Measurements from ENCODE around the gene MYH9.
"Not testable (repeated sequence)": the region's sequence is repeated elsewhere in the genome, so short reads cannot be mapped to it uniquely, and the experiment has no call there.

MYH9 gene

GRCh38 chr22:36289948-36290371 is 97.8 kb downstream of the MYH9 start:
- DNase-seq = peak; percentile 30

GRCh38 chr22:36289406-36289870 is 98.3 kb downstream of the MYH9 start:
- no peak for DNase-seq

- DNase-seq = no peak
Observed at GRCh38 chr22:36288571-36289405, 99.0 kb downstream of the MYH9 start.

- no peak for DNase-seq
Observed at GRCh38 chr22:36287881-36288515, 99.8 kb downstream of the MYH9 start.

GRCh38 chr22:36286096-36286957 is 101.4 kb downstream of the MYH9 start:
- peak; percentile 87 for DNase-seq

GRCh38 chr22:36285545-36285944 is 102.2 kb downstream of the MYH9 start:
- no peak for DNase-seq

GRCh38 chr22:36285017-36285416 is 102.8 kb downstream of the MYH9 start:
- DNase-seq = no peak

GRCh38 chr22:36284171-36284571 is 103.6 kb downstream of the MYH9 start:
- DNase-seq = no peak

GRCh38 chr22:36282328-36282831 is 105.4 kb downstream of the MYH9 start:
- no peak for DNase-seq

- DNase-seq = no peak
Observed at GRCh38 chr22:36281781-36282327, 105.9 kb downstream of the MYH9 start.

- DNase-seq = peak; percentile 41
Observed at GRCh38 chr22:36280379-36280778, 107.4 kb downstream of the MYH9 start.

GRCh38 chr22:36279219-36279666 is 108.5 kb downstream of the MYH9 start:
- DNase-seq = peak; percentile 85

GRCh38 chr22:36277482-36278291 is 110.1 kb downstream of the MYH9 start:
- DNase-seq = peak; percentile 85

GRCh38 chr22:36274531-36274930 is 113.2 kb downstream of the MYH9 start:
- DNase-seq = no peak

- DNase-seq = not testable (repeated sequence)
Observed at GRCh38 chr22:36271951-36272350, 115.8 kb downstream of the MYH9 start.

GRCh38 chr22:36271231-36271630 is 116.5 kb downstream of the MYH9 start:
- not testable (repeated sequence) for DNase-seq

- no peak for DNase-seq
Observed at GRCh38 chr22:36267896-36268485, 119.8 kb downstream of the MYH9 start.

- DNase-seq = no peak
Observed at GRCh38 chr22:36267058-36267457, 120.7 kb downstream of the MYH9 start.

- DNase-seq = not testable (repeated sequence)
Observed at GRCh38 chr22:36263886-36264664, 123.7 kb downstream of the MYH9 start.

GRCh38 chr22:36263216-36263673 is 124.5 kb downstream of the MYH9 start:
- peak; percentile 77 for DNase-seq
